OCI-LY1 (cell line): Measurements from ENCODE around the gene TBX4.

ENCODE experiments used
- H2AFZ ChIP-seq: fragments of 200-600 bp; sonication (generic), shearing (Covaris generic); 2 replicates; pipeline ENCODE4 v1.6.0; 2014; ENCODE audit warnings: antibody characterized with exemption, mild to moderate bottlenecking, low read length
- H3F3A ChIP-seq: fragments of 200-600 bp; sonication (generic), shearing (Covaris generic); 2 replicates; pipeline ENCODE4 v1.6.0; 2014; ENCODE audit warnings: mild to moderate bottlenecking, antibody characterized with exemption, low read length, moderate library complexity; ENCODE audit not compliant: insufficient read depth
- H3K27ac ChIP-seq: fragments of 200-600 bp; sonication (generic); 2 replicates; pipeline ENCODE4 v1.5.1; 2014; ENCODE audit warnings: low read length, mixed run types, mild to moderate bottlenecking, low read depth; ENCODE audit not compliant: poor library complexity, severe bottlenecking
- H3K27me3 ChIP-seq: fragments of 200-600 bp; sonication (generic); 2 replicates; pipeline ENCODE4 v1.6.0; 2014; ENCODE audit warnings: antibody characterized with exemption, mild to moderate bottlenecking, low read length, moderate library complexity; ENCODE audit not compliant: insufficient read depth
- H3K36me3 ChIP-seq: fragments of 200-600 bp; sonication (generic); 2 replicates; pipeline ENCODE4 v1.6.1; 2014; ENCODE audit warnings: mild to moderate bottlenecking, antibody characterized with exemption, low read length, moderate library complexity, mixed read lengths; ENCODE audit not compliant: insufficient read depth
- H3K4me1 ChIP-seq: fragments of 200-600 bp; sonication (generic); 2 replicates; pipeline ENCODE4 v1.5.1; 2014; ENCODE audit warnings: mild to moderate bottlenecking, low read length, moderate library complexity; ENCODE audit not compliant: insufficient read depth, severe bottlenecking
- H3K4me2 ChIP-seq: fragments of 200-600 bp; sonication (generic), shearing (Covaris generic); 2 replicates; pipeline ENCODE4 v1.6.1; 2014; ENCODE audit warnings: low read length
- H3K4me3 ChIP-seq: fragments of 200-600 bp; sonication (generic); 2 replicates; pipeline ENCODE4 v1.5.1; 2014; ENCODE audit warnings: low read length, low read depth, mild to moderate bottlenecking, mixed read lengths; ENCODE audit not compliant: poor library complexity, severe bottlenecking
- H3K79me2 ChIP-seq: fragments of 200-600 bp; shearing (Covaris generic); 2 replicates; pipeline ENCODE4 v1.6.1; 2016; ENCODE audit warnings: mixed run types, low read length, mixed read lengths; ENCODE audit not compliant: insufficient read depth
- H3K9ac ChIP-seq: fragments of 200-600 bp; sonication (generic), shearing (Covaris generic); 2 replicates; pipeline ENCODE4 v1.6.1; 2014; ENCODE audit warnings: mild to moderate bottlenecking, low read length, mixed read lengths
- H3K9me2 ChIP-seq: fragments of 200-600 bp; sonication (generic), shearing (Covaris generic); 2 replicates; pipeline ENCODE4 v1.6.1; 2014; ENCODE audit warnings: low read depth, mild to moderate bottlenecking, low read length, mixed read lengths
- H3K9me3 ChIP-seq: fragments of 200-600 bp; shearing (Covaris generic); 2 replicates; pipeline ENCODE4 v1.6.1; 2014; ENCODE audit warnings: low read length, mixed read lengths
- H4K20me1 ChIP-seq: fragments of 200-600 bp; sonication (generic), shearing (Covaris generic); 2 replicates; pipeline ENCODE4 v1.6.0; 2016; ENCODE audit warnings: mild to moderate bottlenecking, low read length; ENCODE audit not compliant: insufficient read depth
- CTCF ChIP-seq: fragments of 200-600 bp; sonication (generic), shearing (Covaris generic); IDR thresholded peaks from 2 replicates; pipeline ENCODE4 v1.5.1; 2017; ENCODE audit warnings: mild to moderate bottlenecking, antibody characterized with exemption, low read length, moderate library complexity, mixed read lengths
- EZH2 ChIP-seq: fragments of 200-600 bp; sonication (generic), shearing (Covaris generic); IDR thresholded peaks from 2 replicates; pipeline ENCODE4 v1.8.0; 2017; ENCODE audit warnings: borderline replicate concordance, mixed run types, mild to moderate bottlenecking, antibody characterized with exemption, low read length, moderate library complexity, mixed read lengths

TBX4 gene

GRCh38 chr17:61452301-61453290 lies at the start of gene TBX4:
TSS of gene TBX4 (plus strand) at chr17:61452422. CDS start at chr17:61456491, 4,069 bp downstream.
- Histone ChIP-seq H3K36me3 (no peaks in the 10 kb centered on the region), H3K79me2 (no peaks in the 10 kb centered on the region), H3K27ac (no peak within 1 kb of the TSS), H4K20me1 (no peaks in the 10 kb centered on the region), H3K9me3 (no peaks in the 10 kb centered on the region), H3K4me2 (no peak within 1 kb of the TSS), H3K4me1 (no peaks in the 10 kb centered on the region), H3K27me3 (no peaks in the 10 kb centered on the region; the same call in 1 of the 2 replicates), H3K9me2 (no peaks in the 10 kb centered on the region), H3K4me3 (no peak within 1 kb of the TSS), H3K9ac (no peak within 1 kb of the TSS), H2AFZ (no peak within 1 kb of the TSS), H3F3A (no peaks in the 10 kb centered on the region)
- no peak for TF ChIP-seq EZH2
- TF ChIP-seq CTCF = no peak

- no peak overlapping the region for H3K9ac ChIP-seq
- H3K79me2 ChIP-seq = no peaks in the 10 kb centered on the region
- TF ChIP-seq CTCF = no peak
- TF ChIP-seq EZH2 = no peak
- peaks cover 10% of the 10 kb centered on the region; the same call in 1 of the 2 replicates for H3K27me3 ChIP-seq
- H3K9me2 ChIP-seq = no peaks in the 10 kb centered on the region
- no peak overlapping the region for H3K27ac ChIP-seq
- no peak overlapping the region for H2AFZ ChIP-seq
- no peaks in the 10 kb centered on the region for H3F3A ChIP-seq
- H3K4me3 ChIP-seq = peak overlapping the region; percentile 52
- H4K20me1 ChIP-seq = no peaks in the 10 kb centered on the region
- H3K9me3 ChIP-seq = no peaks in the 10 kb centered on the region
- H3K4me2 ChIP-seq = peak overlapping the region; percentile 69
- peaks cover 8% of the 10 kb centered on the region for H3K4me1 ChIP-seq
- no peaks in the 10 kb centered on the region for H3K36me3 ChIP-seq
Observed at GRCh38 chr17:61402978-61403800, 49.0 kb upstream of the TBX4 start.

- peaks cover 10% of the 10 kb centered on the region; the same call in 1 of the 2 replicates for H3K27me3 ChIP-seq
- no peak overlapping the region for H3K27ac ChIP-seq
- no peaks in the 10 kb centered on the region for H3K36me3 ChIP-seq
- H3K9me3 ChIP-seq = no peaks in the 10 kb centered on the region
- H3K79me2 ChIP-seq = no peaks in the 10 kb centered on the region
- no peak overlapping the region for H2AFZ ChIP-seq
- no peak overlapping the region for H3K4me3 ChIP-seq
- H3K9me2 ChIP-seq = no peaks in the 10 kb centered on the region
- no peak overlapping the region; the same call in 1 of the 2 replicates for H3K4me2 ChIP-seq
- no peak for TF ChIP-seq CTCF
- TF ChIP-seq EZH2 = no peak
- no peaks in the 10 kb centered on the region for H4K20me1 ChIP-seq
- H3K9ac ChIP-seq = no peak overlapping the region
- peaks cover 13% of the 10 kb centered on the region for H3K4me1 ChIP-seq
- no peaks in the 10 kb centered on the region for H3F3A ChIP-seq
Observed at GRCh38 chr17:61403801-61404662, 48.2 kb upstream of the TBX4 start.
